NCI-H1105 treated with DMSO at 0.1 percent for 48 hours (cell line): Measurements from ENCODE around the gene KLF11.

Experiments
- DNase-seq: peaks from one replicate; lab custom pipeline; 2025; lab: John Stamatoyannopoulos, UW

KLF11 gene

GRCh38 chr2:10042301-10043161 is 819 bp upstream of the KLF11 start:
- no peak for DNase-seq

GRCh38 chr2:10043906-10044601 is 704 bp downstream of the KLF11 start:
- DNase-seq = no peak

GRCh38 chr2:10045561-10046355 is 2.4 kb downstream of the KLF11 start:
- DNase-seq = no peak

- DNase-seq = no peak
Measured at GRCh38 chr2:10046931-10047330, 3.6 kb downstream of the KLF11 start.

GRCh38 chr2:10047616-10048500 is 4.5 kb downstream of the KLF11 start:
- no peak for DNase-seq

GRCh38 chr2:10048501-10049171 is 5.3 kb downstream of the KLF11 start:
- peak; percentile 52 for DNase-seq

GRCh38 chr2:10052216-10052615 is 8.9 kb downstream of the KLF11 start:
- DNase-seq = no peak

- DNase-seq = no peak
Measured at GRCh38 chr2:10053351-10053750, 10.0 kb downstream of the KLF11 start.

- no peak for DNase-seq
Measured at GRCh38 chr2:10054424-10054823, 11.1 kb downstream of the KLF11 start.

- no peak for DNase-seq
Measured at GRCh38 chr2:10054976-10055375, 11.6 kb downstream of the KLF11 start.

GRCh38 chr2:10056439-10056838 is 13.1 kb downstream of the KLF11 start:
- DNase-seq = no peak

- no peak for DNase-seq
Measured at GRCh38 chr2:10057231-10058107, 14.1 kb downstream of the KLF11 start.

GRCh38 chr2:10058251-10059015 is 15.1 kb downstream of the KLF11 start:
- no peak for DNase-seq

GRCh38 chr2:10059016-10059351 is 15.6 kb downstream of the KLF11 start:
- DNase-seq = no peak

- DNase-seq = no peak
Measured at GRCh38 chr2:10059552-10060335, 16.4 kb downstream of the KLF11 start.

GRCh38 chr2:10061221-10061925 is 18.0 kb downstream of the KLF11 start:
- DNase-seq = no peak

- no peak for DNase-seq
Measured at GRCh38 chr2:10062931-10063365, 19.6 kb downstream of the KLF11 start.

- DNase-seq = no peak
Measured at GRCh38 chr2:10063566-10063965, 20.2 kb downstream of the KLF11 start.
